Measurements from ENCODE around the gene CDK2AP2. TPM values are rescaled to one million over a fixed set of nuclear protein-coding genes. Genes with fewer than 3 reads are reported as not detected.

CDK2AP2 gene
- polyA plus RNA-seq, 3 donors: 47.8 to 80.2 (median 78.5) TPM

DNA sequence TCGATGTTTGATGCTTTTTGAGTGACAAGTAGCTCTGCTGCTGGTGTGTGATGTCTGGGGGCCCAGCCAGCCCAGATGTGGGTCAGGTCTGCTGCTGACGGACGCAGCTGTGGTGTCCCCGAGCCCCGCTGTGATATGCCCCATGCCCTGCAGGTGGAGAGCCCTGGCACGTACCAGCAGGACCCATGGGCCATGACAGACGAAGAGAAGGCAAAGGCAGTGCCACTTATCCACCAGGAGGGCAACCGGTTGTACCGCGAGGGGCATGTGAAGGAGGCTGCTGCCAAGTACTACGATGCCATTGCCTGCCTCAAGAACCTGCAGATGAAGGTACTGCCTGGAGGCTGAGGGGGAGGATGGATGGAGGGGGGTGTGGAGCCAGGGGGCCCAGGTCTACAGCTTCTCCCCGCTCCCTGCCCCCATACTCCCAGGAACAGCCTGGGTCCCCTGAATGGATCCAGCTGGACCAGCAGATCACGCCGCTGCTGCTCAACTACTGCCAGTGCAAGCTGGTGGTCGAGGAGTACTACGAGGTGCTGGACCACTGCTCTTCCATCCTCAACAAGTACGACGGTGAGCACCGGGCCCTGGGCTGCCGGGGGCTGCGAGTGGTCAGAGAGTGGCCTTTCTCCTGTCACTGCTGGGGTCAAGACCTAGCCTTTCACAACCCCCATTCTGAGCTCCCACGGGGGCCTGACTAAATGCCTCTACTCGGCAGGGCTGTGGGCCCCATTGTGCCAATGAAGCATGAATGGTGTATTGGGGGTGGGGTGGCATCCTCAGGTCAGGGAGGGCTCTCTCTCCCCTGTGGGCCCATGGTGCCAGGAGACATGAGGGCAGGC lies 17.9 kb downstream of the CDK2AP2 start:
- Histone ChIP-seq H3K79me2 (ENCODE audit: insufficient read depth, low read length) (peaks cover 30% of the 10 kb centered on the region), H3K27me3 (ENCODE audit: control insufficient read depth in 2 of 2, insufficient read depth in 2 of 2, low read length in 2 of 2) (no peaks in the 10 kb centered on the region), H3K4me2 (replicated peaks; ENCODE audit: extremely low read depth, low read length, poor library complexity, severe bottlenecking) (no peak overlapping the region), H3K9ac (ENCODE audit: insufficient read depth, low read length, poor library complexity, severe bottlenecking) (no peak overlapping the region), H3K9me3 (replicated peaks in 1 of 2; ENCODE audit: control insufficient read depth in 1 of 2, insufficient read depth in 1 of 2, low read length in 2 of 2) (no peaks in the 10 kb centered on the region), H3K4me1 (ENCODE audit: control insufficient read depth in 1 of 2, insufficient read depth in 2 of 2, low read length in 2 of 2) (peaks cover 13 to 14% of the 10 kb centered on the region in 2 donors), H2AFZ (ENCODE audit: insufficient read depth, low read depth, low read length, poor library complexity, severe bottlenecking) (no peak overlapping the region), H3K4me3 (replicated peaks in 1 of 3; ENCODE audit: low read depth in 2 of 3, low read length in 3 of 3) (no peak overlapping the region), H4K20me1 (ENCODE audit: insufficient read depth, low read length) (peaks cover 95% of the 10 kb centered on the region), H3K27ac (ENCODE audit: low read depth in 1 of 2, low read length in 2 of 2) (no peak overlapping the region), H3K36me3 (replicated peaks in 1 of 2; ENCODE audit: control insufficient read depth in 1 of 2, insufficient read depth in 2 of 2, low read length in 2 of 2) (peaks cover 69 to 88% of the 10 kb centered on the region in 2 donors)
- no peak for DNase-seq
- TF ChIP-seq, protein P1, sequence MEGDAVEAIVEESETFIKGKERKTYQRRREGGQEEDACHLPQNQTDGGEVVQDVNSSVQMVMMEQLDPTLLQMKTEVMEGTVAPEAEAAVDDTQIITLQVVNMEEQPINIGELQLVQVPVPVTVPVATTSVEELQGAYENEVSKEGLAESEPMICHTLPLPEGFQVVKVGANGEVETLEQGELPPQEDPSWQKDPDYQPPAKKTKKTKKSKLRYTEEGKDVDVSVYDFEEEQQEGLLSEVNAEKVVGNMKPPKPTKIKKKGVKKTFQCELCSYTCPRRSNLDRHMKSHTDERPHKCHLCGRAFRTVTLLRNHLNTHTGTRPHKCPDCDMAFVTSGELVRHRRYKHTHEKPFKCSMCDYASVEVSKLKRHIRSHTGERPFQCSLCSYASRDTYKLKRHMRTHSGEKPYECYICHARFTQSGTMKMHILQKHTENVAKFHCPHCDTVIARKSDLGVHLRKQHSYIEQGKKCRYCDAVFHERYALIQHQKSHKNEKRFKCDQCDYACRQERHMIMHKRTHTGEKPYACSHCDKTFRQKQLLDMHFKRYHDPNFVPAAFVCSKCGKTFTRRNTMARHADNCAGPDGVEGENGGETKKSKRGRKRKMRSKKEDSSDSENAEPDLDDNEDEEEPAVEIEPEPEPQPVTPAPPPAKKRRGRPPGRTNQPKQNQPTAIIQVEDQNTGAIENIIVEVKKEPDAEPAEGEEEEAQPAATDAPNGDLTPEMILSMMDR (IDR thresholded peaks at IDR 0.05): no peak
- Mint-ChIP-seq H3K36me3 (peaks cover 64 to 85% of the 10 kb centered on the region in 2 donors), H3K9me3 (no peaks in the 10 kb centered on the region), H3K27ac (peak overlapping the region in 2 of 7 donors; percentile 37 to 54), H3K27me3 (ENCODE audit: low read depth in 3 of 3) (no peaks in the 10 kb centered on the region), H3K4me3 (no peak overlapping the region), H3K4me1 (peaks cover 14% of the 10 kb centered on the region)
- intact Hi-C loops (cut with micrococcal nuclease): no loop called here
- WGBS (ENCODE audit: insufficient coverage): 95% methylated on average over 19 of the region's 23 CpGs

DNA sequence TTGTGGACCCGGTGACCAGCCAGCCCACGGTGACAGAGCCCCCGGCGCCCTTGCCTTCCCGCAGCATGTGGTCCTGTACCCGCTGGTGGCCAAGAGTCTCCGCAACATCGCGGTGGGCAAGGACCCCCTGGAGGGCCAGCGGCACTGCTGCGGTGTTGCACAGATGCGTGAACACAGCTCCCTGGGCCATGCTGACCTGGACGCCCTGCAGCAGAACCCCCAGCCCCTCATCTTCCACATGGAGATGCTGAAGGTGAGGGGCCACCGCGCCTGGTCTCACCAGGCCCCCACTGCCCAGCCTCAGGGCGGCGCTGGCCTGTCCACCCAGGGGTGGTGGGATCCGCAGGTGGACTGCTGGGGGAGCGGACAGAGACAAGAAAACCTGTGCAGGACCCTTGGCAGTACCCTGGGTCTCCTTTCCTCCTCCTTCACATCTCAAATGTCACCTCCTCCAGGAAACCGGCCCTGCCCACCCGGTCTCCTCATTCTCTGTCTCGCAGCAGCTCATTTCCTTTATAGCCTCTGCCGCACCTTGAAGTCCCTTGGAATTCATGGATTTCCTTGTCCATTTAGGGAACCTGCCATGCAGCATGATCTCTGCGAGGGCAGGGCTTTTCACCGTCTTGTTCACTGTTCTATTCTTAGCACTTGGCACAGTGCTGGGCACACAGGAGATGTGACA lies 18.6 kb downstream of the CDK2AP2 start:
- Histone ChIP-seq H3K79me2 (ENCODE audit: insufficient read depth, low read length) (peaks cover 32% of the 10 kb centered on the region), H4K20me1 (ENCODE audit: insufficient read depth, low read length) (peaks cover 92% of the 10 kb centered on the region), H3K4me1 (ENCODE audit: control insufficient read depth in 1 of 2, insufficient read depth in 2 of 2, low read length in 2 of 2) (peaks cover 21 to 22% of the 10 kb centered on the region in 2 donors), H3K4me2 (replicated peaks; ENCODE audit: extremely low read depth, low read length, poor library complexity, severe bottlenecking) (no peak overlapping the region), H3K9ac (ENCODE audit: insufficient read depth, low read length, poor library complexity, severe bottlenecking) (no peak overlapping the region), H2AFZ (ENCODE audit: insufficient read depth, low read depth, low read length, poor library complexity, severe bottlenecking) (no peak overlapping the region), H3K27ac (ENCODE audit: low read depth in 1 of 2, low read length in 2 of 2) (no peak overlapping the region), H3K36me3 (replicated peaks in 1 of 2; ENCODE audit: control insufficient read depth in 1 of 2, insufficient read depth in 2 of 2, low read length in 2 of 2) (peaks cover 64 to 80% of the 10 kb centered on the region in 2 donors), H3K4me3 (replicated peaks in 1 of 3; ENCODE audit: low read depth in 2 of 3, low read length in 3 of 3) (no peak overlapping the region), H3K27me3 (ENCODE audit: control insufficient read depth in 2 of 2, insufficient read depth in 2 of 2, low read length in 2 of 2) (no peaks in the 10 kb centered on the region), H3K9me3 (replicated peaks in 1 of 2; ENCODE audit: control insufficient read depth in 1 of 2, insufficient read depth in 1 of 2, low read length in 2 of 2) (no peaks in the 10 kb centered on the region)
- no peak for DNase-seq
- Mint-ChIP-seq H3K4me3 (no peak overlapping the region), H3K4me1 (peaks cover 21% of the 10 kb centered on the region), H3K9me3 (no peaks in the 10 kb centered on the region), H3K27me3 (ENCODE audit: low read depth in 3 of 3) (peaks cover 0 to 2% (median 0%) of the 10 kb centered on the region in 3 donors), H3K36me3 (peaks cover 62 to 77% of the 10 kb centered on the region in 2 donors), H3K27ac (no peak overlapping the region)
- TF ChIP-seq, protein P1 (IDR thresholded peaks at IDR 0.05): no peak
- WGBS (ENCODE audit: insufficient coverage): 94% methylated on average over 23 of the region's 25 CpGs
- intact Hi-C loops (cut with micrococcal nuclease): no loop called here

Data from CD14-positive monocyte (primary cell).